ENCODE data around the gene GDF7.

The GDF7 gene

DNA sequence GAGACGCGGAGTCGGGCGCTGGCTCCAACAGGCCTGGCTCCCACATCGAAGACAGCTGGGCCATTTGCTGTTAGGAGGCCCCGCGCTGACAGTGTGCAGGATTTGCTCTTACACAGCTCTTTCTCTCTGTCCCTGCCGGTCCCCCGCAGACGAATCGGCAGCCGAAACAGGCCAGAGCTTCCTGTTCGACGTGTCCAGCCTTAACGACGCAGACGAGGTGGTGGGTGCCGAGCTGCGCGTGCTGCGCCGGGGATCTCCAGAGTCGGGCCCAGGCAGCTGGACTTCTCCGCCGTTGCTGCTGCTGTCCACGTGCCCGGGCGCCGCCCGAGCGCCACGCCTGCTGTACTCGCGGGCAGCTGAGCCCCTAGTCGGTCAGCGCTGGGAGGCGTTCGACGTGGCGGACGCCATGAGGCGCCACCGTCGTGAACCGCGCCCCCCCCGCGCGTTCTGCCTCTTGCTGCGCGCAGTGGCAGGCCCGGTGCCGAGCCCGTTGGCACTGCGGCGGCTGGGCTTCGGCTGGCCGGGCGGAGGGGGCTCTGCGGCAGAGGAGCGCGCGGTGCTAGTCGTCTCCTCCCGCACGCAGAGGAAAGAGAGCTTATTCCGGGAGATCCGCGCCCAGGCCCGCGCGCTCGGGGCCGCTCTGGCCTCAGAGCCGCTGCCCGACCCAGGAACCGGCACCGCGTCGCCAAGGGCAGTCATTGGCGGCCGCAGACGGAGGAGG lies 3.5 kb downstream of the GDF7 start:
- DNase-seq (ENCODE audit: extremely low spot score): no peak
- CTCF ChIA-PET: interaction anchor here (1.4 kb wide), 1 partner anchor 293 kb away, joined by 3 read pairs; no protein-coding TSS in a partner anchor
- POLR2A ChIA-PET: no interaction called here
- TF ChIP-seq TARDBP (IDR thresholded peaks at IDR 0.05) (no peak), FOXM1 (IDR thresholded peaks at IDR 0.05; ENCODE audit: borderline replicate concordance) (no peak), ARNT (IDR thresholded peaks at IDR 0.05) (no peak), L3MBTL2 (conservative IDR thresholded peaks at IDR 0.05) (no peak), PKNOX1 (IDR thresholded peaks at IDR 0.05) (no peak), SUZ12 (IDR thresholded peaks at IDR 0.05) (no peak), NFRKB (IDR thresholded peaks at IDR 0.05) (no peak), CTBP1 (IDR thresholded peaks at IDR 0.05; ENCODE audit: borderline replicate concordance) (no peak), SP1 (IDR thresholded peaks at IDR 0.05) (no peak), LEF1 (IDR thresholded peaks at IDR 0.05; ENCODE audit: borderline replicate concordance) (no peak), HDGF (IDR thresholded peaks at IDR 0.05; ENCODE audit: borderline replicate concordance) (no peak), FOXK2 (IDR thresholded peaks at IDR 0.05) (no peak), FOXA1 (IDR thresholded peaks at IDR 0.05) (no peak), ZNF384 (IDR thresholded peaks at IDR 0.05) (no peak)

DNA sequence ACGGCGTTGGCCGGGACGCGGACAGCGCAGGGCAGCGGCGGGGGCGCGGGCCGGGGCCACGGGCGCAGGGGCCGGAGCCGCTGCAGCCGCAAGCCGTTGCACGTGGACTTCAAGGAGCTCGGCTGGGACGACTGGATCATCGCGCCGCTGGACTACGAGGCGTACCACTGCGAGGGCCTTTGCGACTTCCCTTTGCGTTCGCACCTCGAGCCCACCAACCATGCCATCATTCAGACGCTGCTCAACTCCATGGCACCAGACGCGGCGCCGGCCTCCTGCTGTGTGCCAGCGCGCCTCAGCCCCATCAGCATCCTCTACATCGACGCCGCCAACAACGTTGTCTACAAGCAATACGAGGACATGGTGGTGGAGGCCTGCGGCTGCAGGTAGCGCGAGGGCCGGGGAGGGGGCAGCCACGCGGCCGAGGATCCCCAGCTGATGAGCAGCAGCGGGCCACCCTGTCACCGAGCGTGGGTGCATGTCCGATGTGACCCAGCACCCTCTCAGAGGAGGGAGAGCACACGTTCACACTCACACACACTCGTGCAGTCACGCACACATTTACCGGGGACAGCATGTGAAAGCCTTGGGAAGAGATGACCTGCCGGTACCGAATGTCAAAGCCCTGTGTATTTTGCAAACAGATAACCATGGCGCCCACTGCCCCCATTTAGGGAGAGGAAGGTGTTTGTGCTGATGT lies 4.2 kb downstream of the GDF7 start:
- TF ChIP-seq FOXM1 (IDR thresholded peaks at IDR 0.05; ENCODE audit: borderline replicate concordance): no peak
- TF ChIP-seq ARNT (IDR thresholded peaks at IDR 0.05): no peak
- no peak for TF ChIP-seq SUZ12 (IDR thresholded peaks at IDR 0.05)
- ChIA-PET CTCF (no interaction called here), POLR2A (no interaction called here)
- DNase-seq (ENCODE audit: extremely low spot score): no peak

DNA sequence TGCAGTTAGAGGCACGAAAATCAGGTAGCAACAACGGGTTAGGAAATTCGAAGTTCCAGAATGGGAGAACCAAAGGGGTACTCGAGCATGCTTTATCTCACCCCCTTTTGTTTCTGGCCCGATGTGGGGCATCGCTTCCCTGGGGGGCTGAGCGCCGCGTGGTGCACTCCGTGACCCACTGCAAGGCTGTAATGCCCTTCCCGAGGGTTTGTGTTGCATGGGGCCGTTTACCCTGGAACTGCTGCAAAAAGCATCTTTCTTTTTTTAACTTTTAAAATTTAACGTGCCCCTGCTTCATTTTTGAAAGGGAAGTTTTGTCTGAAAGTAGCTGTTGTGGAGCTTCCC lies 4.8 kb downstream of the GDF7 start:
- no peak for DNase-seq (ENCODE audit: extremely low spot score)
- TF ChIP-seq ELF4 (IDR thresholded peaks at IDR 0.05) (no peak), ARNT (IDR thresholded peaks at IDR 0.05) (no peak), LEF1 (IDR thresholded peaks at IDR 0.05; ENCODE audit: borderline replicate concordance) (no peak), FOXM1 (IDR thresholded peaks at IDR 0.05; ENCODE audit: borderline replicate concordance) (no peak), FOXA1 (IDR thresholded peaks at IDR 0.05) (no peak), FOXK2 (IDR thresholded peaks at IDR 0.05) (no peak), BHLHE40 (IDR thresholded peaks at IDR 0.05; ENCODE audit: borderline replicate concordance) (no peak), NFRKB (IDR thresholded peaks at IDR 0.05) (no peak), HDGF (IDR thresholded peaks at IDR 0.05; ENCODE audit: borderline replicate concordance) (no peak), SUZ12 (IDR thresholded peaks at IDR 0.05) (no peak), PKNOX1 (IDR thresholded peaks at IDR 0.05) (no peak), CTBP1 (IDR thresholded peaks at IDR 0.05; ENCODE audit: borderline replicate concordance) (no peak), L3MBTL2 (conservative IDR thresholded peaks at IDR 0.05) (no peak), TARDBP (IDR thresholded peaks at IDR 0.05) (no peak), ZNF384 (IDR thresholded peaks at IDR 0.05) (no peak), SP1 (IDR thresholded peaks at IDR 0.05) (no peak)
- ChIA-PET CTCF (no interaction called here), POLR2A (no interaction called here)

GRCh38 chr2:20672201-20672951 lies 5.4 kb downstream of the GDF7 start:
- CTCF ChIA-PET: no interaction called here
- DNase-seq (ENCODE audit: extremely low spot score): no peak
- POLR2A ChIA-PET: no interaction called here
- no peak for TF ChIP-seq ARNT (IDR thresholded peaks at IDR 0.05)
- TF ChIP-seq SP1 (IDR thresholded peaks at IDR 0.05): no peak
- TF ChIP-seq BHLHE40 (IDR thresholded peaks at IDR 0.05; ENCODE audit: borderline replicate concordance): no peak
- no peak for TF ChIP-seq HDGF (IDR thresholded peaks at IDR 0.05; ENCODE audit: borderline replicate concordance)
- no peak for TF ChIP-seq L3MBTL2 (conservative IDR thresholded peaks at IDR 0.05)
- TF ChIP-seq TARDBP (IDR thresholded peaks at IDR 0.05): no peak
- TF ChIP-seq FOXM1 (IDR thresholded peaks at IDR 0.05; ENCODE audit: borderline replicate concordance): no peak
- TF ChIP-seq ELF4 (IDR thresholded peaks at IDR 0.05): no peak

DNA sequence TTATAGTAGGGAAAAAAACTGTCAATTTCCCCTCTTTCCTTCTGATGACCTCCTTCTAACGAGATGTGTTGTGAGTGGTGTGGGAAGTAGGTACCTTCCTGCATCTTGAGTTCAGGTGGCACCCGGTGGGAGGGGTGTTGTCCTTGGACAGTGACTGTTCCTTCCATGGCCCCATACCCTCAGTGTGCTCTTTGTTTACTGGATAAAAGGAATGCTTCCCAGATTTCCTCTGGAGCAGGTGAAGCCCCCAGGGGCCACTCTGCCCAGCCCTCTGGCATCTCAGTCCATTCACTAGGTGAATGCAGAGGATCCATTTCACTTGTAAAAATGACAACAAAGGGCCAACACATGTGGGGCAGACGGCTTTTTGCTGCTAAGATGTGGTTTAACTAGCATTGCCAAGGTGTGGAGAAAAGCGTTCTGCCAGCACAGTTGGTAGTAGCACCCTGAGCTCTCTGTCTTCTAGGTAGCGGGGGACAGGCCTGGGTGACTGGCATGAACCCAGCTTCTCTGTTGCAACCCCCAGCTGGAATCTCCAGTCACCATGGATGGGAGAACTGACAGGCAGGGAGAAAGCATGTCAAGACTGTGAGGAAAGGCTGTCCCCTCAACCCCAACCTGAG lies 6.9 kb downstream of the GDF7 start:
- no peak for TF ChIP-seq FOXK2 (IDR thresholded peaks at IDR 0.05)
- no peak for TF ChIP-seq ELF4 (IDR thresholded peaks at IDR 0.05)
- TF ChIP-seq TARDBP (IDR thresholded peaks at IDR 0.05): no peak
- TF ChIP-seq FOXM1 (IDR thresholded peaks at IDR 0.05; ENCODE audit: borderline replicate concordance): no peak
- no peak for TF ChIP-seq ZNF384 (IDR thresholded peaks at IDR 0.05)
- no peak for TF ChIP-seq LEF1 (IDR thresholded peaks at IDR 0.05; ENCODE audit: borderline replicate concordance)
- no peak for TF ChIP-seq NFRKB (IDR thresholded peaks at IDR 0.05)
- TF ChIP-seq ARNT (IDR thresholded peaks at IDR 0.05): no peak
- TF ChIP-seq SP1 (IDR thresholded peaks at IDR 0.05): no peak
- TF ChIP-seq L3MBTL2 (conservative IDR thresholded peaks at IDR 0.05): no peak
- ChIA-PET POLR2A (interaction anchor here (1.8 kb wide), 1 partner anchor 18 kb away, joined by 3 read pairs; no protein-coding TSS in a partner anchor), CTCF (interaction anchor here (0.6 to 0.7 kb wide), 2 partner anchors 12 to 449 kb away, joined by 3 to 4 read pairs; no protein-coding TSS in a partner anchor)
- DNase-seq (ENCODE audit: extremely low spot score): no peak
